Lower leg skin (tissue), 4 donors: ENCODE data around the gene COL4A4. TPM values are rescaled to one million over a fixed set of nuclear protein-coding genes. Genes with fewer than 3 reads are reported as not detected.

Source experiments
- DNase-seq, 2 donors: peaks; one replicate each; pipeline ENCODE4 v3.0.0-alpha.2; 2019; ENCODE audit warnings: low spot score in 2 of 2
- H3K4me3 ChIP-seq: fragments of 200-600 bp; sonication (generic); 2 replicates; pipeline ENCODE4 v1.5.1; 2017; ENCODE audit warnings: mild to moderate bottlenecking, low read depth; ENCODE audit not compliant: poor library complexity, severe bottlenecking
- POLR2A ChIP-seq, 2 donors: fragments of 450-650 bp; IDR thresholded peaks; one replicate each; pipeline ENCODE4 v1.6.1; 2016 to 2017; ENCODE audit warnings: antibody characterized with exemption in 2 of 2, mild to moderate bottlenecking in 1 of 2, moderate library complexity in 1 of 2
- WGBS, 2 donors: methylation state at CpG; one replicate each; pipeline ENCODE4 v1.1.5; 2018; 5-methylcytosine and 5-hydroxymethylcytosine counted together
- intact Hi-C: fragments of 100-400 bp; cut with DNase I; formaldehyde crosslinking; loops from one replicate; pipeline ENCODE4 v1.15.0; 2023; ENCODE audit warnings: low total_unique reads
- total RNA-seq, 4 donors: library from RNA; depleted of rRNA; stranded (reverse); fragments of >200 nt; gene quantifications; one replicate each; pipeline ENCODE4 v1.1.0, GENCODE V29; 2016
- TF ChIP-seq, protein P1 (sequence below), 3 donors: fragments of 450-650 bp; IDR thresholded peaks; one replicate each; pipeline ENCODE4 v1.5.1; 2016; ENCODE audit warnings: antibody characterized with exemption in 3 of 3, mild to moderate bottlenecking in 3 of 3, moderate library complexity in 2 of 3

The COL4A4 gene
- total RNA-seq, 4 donors from 2014 or later = 0.04 to 0.58 (median 0.18) TPM

DNA sequence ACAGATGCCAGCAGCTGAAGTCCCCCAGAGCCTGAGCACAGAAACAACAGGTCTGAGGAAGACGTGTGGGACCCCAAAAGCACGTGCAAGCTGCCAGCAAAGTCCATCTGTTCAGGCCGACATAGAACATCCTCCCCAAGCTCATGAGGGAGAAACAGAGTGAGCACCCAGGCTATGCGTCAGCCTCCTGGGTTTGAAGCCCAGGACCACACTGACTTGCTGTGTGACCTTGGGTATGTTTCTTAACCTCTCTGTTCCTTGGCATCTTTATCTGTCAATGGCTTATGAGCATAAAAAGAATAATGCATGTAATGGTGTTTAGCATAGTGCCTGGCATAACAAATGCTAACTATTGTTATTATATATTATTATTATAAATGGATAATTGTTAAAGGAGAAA lies 40.3 kb downstream of the COL4A4 start:
- intact Hi-C loops = no loop called here
- no peak for TF ChIP-seq POLR2A (IDR thresholded peaks at IDR 0.05)
- TF ChIP-seq, protein P1, sequence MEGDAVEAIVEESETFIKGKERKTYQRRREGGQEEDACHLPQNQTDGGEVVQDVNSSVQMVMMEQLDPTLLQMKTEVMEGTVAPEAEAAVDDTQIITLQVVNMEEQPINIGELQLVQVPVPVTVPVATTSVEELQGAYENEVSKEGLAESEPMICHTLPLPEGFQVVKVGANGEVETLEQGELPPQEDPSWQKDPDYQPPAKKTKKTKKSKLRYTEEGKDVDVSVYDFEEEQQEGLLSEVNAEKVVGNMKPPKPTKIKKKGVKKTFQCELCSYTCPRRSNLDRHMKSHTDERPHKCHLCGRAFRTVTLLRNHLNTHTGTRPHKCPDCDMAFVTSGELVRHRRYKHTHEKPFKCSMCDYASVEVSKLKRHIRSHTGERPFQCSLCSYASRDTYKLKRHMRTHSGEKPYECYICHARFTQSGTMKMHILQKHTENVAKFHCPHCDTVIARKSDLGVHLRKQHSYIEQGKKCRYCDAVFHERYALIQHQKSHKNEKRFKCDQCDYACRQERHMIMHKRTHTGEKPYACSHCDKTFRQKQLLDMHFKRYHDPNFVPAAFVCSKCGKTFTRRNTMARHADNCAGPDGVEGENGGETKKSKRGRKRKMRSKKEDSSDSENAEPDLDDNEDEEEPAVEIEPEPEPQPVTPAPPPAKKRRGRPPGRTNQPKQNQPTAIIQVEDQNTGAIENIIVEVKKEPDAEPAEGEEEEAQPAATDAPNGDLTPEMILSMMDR (IDR thresholded peaks at IDR 0.05) = no peak
- DNase-seq = no peak
- WGBS, 2 donors = 79 to 88% methylated on average over 4 of the region's 4 CpGs
- H3K4me3 ChIP-seq = no peak overlapping the region

DNA sequence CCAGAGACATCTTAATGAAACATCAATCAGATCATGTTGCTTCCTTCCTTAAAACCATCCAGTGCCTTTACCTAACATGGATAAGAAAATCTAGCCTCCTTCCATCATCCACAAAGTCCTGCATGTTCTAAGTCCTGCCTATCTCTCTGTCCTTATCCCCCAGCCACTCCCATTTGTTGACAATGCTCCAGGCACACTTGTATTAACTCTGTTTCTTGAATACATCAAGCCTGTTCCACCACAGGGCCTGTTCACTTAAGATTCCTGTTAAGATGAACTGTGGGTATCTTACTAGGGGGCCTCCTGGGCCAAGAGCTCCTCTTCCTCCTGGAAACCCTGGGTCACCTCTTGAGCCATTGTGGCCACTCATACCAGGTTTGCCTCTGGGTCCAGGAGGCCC lies 45.7 kb downstream of the COL4A4 start:
- TF ChIP-seq, protein P1 (IDR thresholded peaks at IDR 0.05) = no peak
- no peak for TF ChIP-seq POLR2A (IDR thresholded peaks at IDR 0.05)
- intact Hi-C loops = no loop called here

DNA sequence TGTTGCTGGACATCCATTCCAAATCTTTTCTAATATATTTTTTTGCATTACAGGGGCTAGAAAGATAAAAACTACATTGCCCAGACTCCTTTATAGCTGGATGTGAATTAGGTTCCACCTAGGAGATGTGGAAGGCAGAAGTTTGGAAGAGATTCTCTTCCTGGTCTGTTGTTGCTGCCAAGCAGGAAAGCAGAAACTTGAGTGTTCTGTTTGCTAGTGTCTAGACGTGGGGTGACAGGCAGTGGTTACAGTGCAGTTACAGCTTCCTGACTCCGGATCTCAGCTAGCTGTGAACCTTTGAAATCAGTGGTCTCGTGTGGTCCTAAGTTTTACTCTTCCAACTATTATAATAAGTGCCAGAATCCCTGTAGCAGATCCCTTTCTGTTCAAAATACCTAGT lies 46.2 kb downstream of the COL4A4 start:
- H3K4me3 ChIP-seq = no peak overlapping the region
- TF ChIP-seq, protein P1 (IDR thresholded peaks at IDR 0.05) = no peak
- no peak for TF ChIP-seq POLR2A (IDR thresholded peaks at IDR 0.05)
- 36 to 49% methylated on average over 3 of the region's 3 CpGs for WGBS, 2 donors
- no peak for DNase-seq
- intact Hi-C loops = no loop called here

More for the DNA sequence above, 45.7 kb downstream of the COL4A4 start:
- no peak overlapping the region for H3K4me3 ChIP-seq
- DNase-seq = no peak

DNA sequence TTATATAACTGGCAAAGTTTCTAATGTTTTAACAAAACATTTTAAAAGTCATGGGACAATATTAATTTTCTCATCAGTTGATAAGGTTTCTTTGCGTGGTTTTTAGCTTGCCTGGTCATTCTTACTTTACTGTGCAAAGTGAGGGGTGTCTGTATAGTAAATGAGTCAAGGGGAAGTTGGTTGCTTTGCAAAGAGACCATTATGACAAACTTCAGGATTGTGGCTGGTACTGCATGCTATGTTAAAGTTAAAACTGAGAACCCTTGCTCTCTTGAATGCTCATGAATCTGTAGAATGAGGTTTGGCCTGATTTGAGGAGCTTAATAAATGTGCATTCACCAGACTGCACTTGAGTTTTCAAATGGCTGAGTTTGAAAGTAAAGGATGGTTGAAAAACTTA lies 47.0 kb downstream of the COL4A4 start:
- TF ChIP-seq, protein P1 (IDR thresholded peaks at IDR 0.05) = no peak
- TF ChIP-seq POLR2A (IDR thresholded peaks at IDR 0.05) = no peak
- no peak for DNase-seq
- no peak overlapping the region for H3K4me3 ChIP-seq
- 87 to 91% methylated on average over 1 of the region's 1 CpG for WGBS, 2 donors
- intact Hi-C loops = no loop called here

DNA sequence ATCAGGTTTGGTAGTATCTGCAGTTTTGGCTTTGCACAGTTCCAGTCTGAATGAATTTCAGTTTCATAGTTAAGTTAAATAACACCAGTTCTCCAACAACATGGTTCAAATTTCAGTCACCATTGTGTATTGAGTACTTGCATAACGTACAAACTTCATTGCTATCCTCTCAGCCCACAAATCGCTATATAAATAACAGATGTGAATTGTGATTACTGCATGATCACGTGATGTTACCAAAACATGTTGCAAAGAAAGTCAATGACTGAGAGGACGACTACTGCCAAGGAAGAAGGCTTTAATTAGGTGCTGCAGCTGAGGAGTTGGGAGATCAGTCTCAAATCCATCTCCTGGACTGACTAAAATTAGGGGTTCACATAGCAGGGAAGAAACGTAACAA lies 48.2 kb downstream of the COL4A4 start:
- intact Hi-C loops = no loop called here
- WGBS, 2 donors = 52 to 62% methylated on average over 5 of the region's 5 CpGs
- DNase-seq = no peak
- H3K4me3 ChIP-seq = no peak overlapping the region
- TF ChIP-seq, protein P1 (IDR thresholded peaks at IDR 0.05) = no peak
- no peak for TF ChIP-seq POLR2A (IDR thresholded peaks at IDR 0.05)
